MM.1S (cell line): ENCODE data around the gene CYS1.
"Not testable (repeated sequence)": the region's sequence is repeated elsewhere in the genome, so short reads cannot be mapped to it uniquely, and the experiment has no call there.

Experiments
- DNase-seq: peaks from one replicate; pipeline ENCODE4 v3.0.0-alpha.2; 2015
- H2AFZ ChIP-seq: fragments of 300-600 bp; sonication (generic); 2 replicates; pipeline ENCODE4 v1.6.0; 2016; ENCODE audit warnings: antibody characterized with exemption, low read length
- H3F3A ChIP-seq: fragments of 300-600 bp; sonication (generic); 2 replicates; pipeline ENCODE4 v1.6.1; 2016; ENCODE audit warnings: mild to moderate bottlenecking, antibody characterized with exemption, low read length, moderate library complexity, mixed read lengths; ENCODE audit not compliant: insufficient read depth
- H3K27ac ChIP-seq: fragments of 300-600 bp; sonication (generic); 2 replicates; pipeline ENCODE4 v1.5.1; 2016; ENCODE audit warnings: mild to moderate bottlenecking, low read length
- H3K27me3 ChIP-seq: fragments of 300-600 bp; sonication (generic); replicated peaks from 2 replicates; pipeline ENCODE4 v1.6.0; 2016; ENCODE audit warnings: low read length; ENCODE audit not compliant: insufficient read depth
- H3K36me3 ChIP-seq: fragments of 300-600 bp; sonication (generic); replicated peaks from 2 replicates; pipeline ENCODE4 v1.6.1; 2016; ENCODE audit warnings: mild to moderate bottlenecking, low read length, mixed read lengths; ENCODE audit not compliant: insufficient read depth
- H3K4me1 ChIP-seq: fragments of 300-600 bp; sonication (generic); 2 replicates; pipeline ENCODE4 v1.6.1; 2016; ENCODE audit warnings: low read length, mixed read lengths
- H3K4me2 ChIP-seq: fragments of 300-600 bp; sonication (generic); 2 replicates; pipeline ENCODE4 v1.6.0; 2016; ENCODE audit warnings: low read depth, low read length
- H3K4me3 ChIP-seq: fragments of 300-600 bp; sonication (generic); 2 replicates; pipeline ENCODE4 v1.5.1; 2016; ENCODE audit warnings: low read length, mixed read lengths
- H3K79me2 ChIP-seq: fragments of 300-600 bp; sonication (generic); 2 replicates; pipeline ENCODE4 v1.6.1; 2016; ENCODE audit warnings: mixed run types, low read length, mixed read lengths
- H3K9ac ChIP-seq: fragments of 300-600 bp; sonication (generic); 2 replicates; pipeline ENCODE4 v1.6.1; 2016; ENCODE audit warnings: low read length, mixed read lengths
- H3K9me2 ChIP-seq: fragments of 300-600 bp; sonication (generic); replicated peaks from 2 replicates; pipeline ENCODE4 v1.6.1; 2016; ENCODE audit warnings: mild to moderate bottlenecking, low read length, mixed read lengths; ENCODE audit not compliant: insufficient read depth
- H3K9me3 ChIP-seq: fragments of 300-600 bp; sonication (generic); replicated peaks from 2 replicates; pipeline ENCODE4 v1.6.1; 2016; ENCODE audit warnings: mild to moderate bottlenecking, low read length, mixed read lengths; ENCODE audit not compliant: insufficient read depth
- H4K20me1 ChIP-seq: fragments of 300-600 bp; sonication (generic); 2 replicates; pipeline ENCODE4 v1.6.1; 2016; ENCODE audit warnings: mild to moderate bottlenecking, low read length, moderate library complexity, mixed read lengths; ENCODE audit not compliant: insufficient read depth
- CTCF ChIP-seq: fragments of 300-600 bp; sonication (generic); IDR thresholded peaks from 2 replicates; pipeline ENCODE4 v1.5.1; 2016; ENCODE audit warnings: antibody characterized with exemption, low read length, mixed read lengths
- EZH2 ChIP-seq: fragments of 300-600 bp; sonication (generic); optimal IDR thresholded peaks from 2 replicates; pipeline ENCODE3; 2017; ENCODE audit warnings: low read depth, mild to moderate bottlenecking, antibody characterized with exemption, low read length, mixed read lengths
- EZH2phosphoT487 ChIP-seq: fragments of 300-600 bp; sonication (generic); IDR thresholded peaks from 2 replicates; pipeline ENCODE4 v1.6.1; 2018; ENCODE audit warnings: antibody characterized with exemption, low read length

CYS1 gene

GRCh38 chr2:10019174-10019573, 61.0 kb downstream of the CYS1 start:
- Histone ChIP-seq H3K4me2 (no peak overlapping the region), H3K27me3 (no peaks in the 10 kb centered on the region), H3K9ac (no peak overlapping the region), H3K4me1 (no peaks in the 10 kb centered on the region), H3F3A (no peaks in the 10 kb centered on the region), H3K4me3 (no peak overlapping the region), H4K20me1 (no peaks in the 10 kb centered on the region), H2AFZ (no peak overlapping the region), H3K9me3 (no peaks in the 10 kb centered on the region), H3K79me2 (no peaks in the 10 kb centered on the region), H3K27ac (no peak overlapping the region), H3K36me3 (no peaks in the 10 kb centered on the region), H3K9me2 (no peaks in the 10 kb centered on the region)
- no peak for DNase-seq
- no peak for TF ChIP-seq EZH2phosphoT487
- TF ChIP-seq EZH2, result no peak
- no peak for TF ChIP-seq CTCF

- Histone ChIP-seq H3K4me2 (no peak overlapping the region), H3F3A (no peaks in the 10 kb centered on the region), H3K27me3 (no peaks in the 10 kb centered on the region), H3K4me3 (no peak overlapping the region), H3K36me3 (no peaks in the 10 kb centered on the region), H3K9ac (no peak overlapping the region), H4K20me1 (no peaks in the 10 kb centered on the region), H3K79me2 (no peaks in the 10 kb centered on the region), H3K4me1 (no peaks in the 10 kb centered on the region), H2AFZ (no peak overlapping the region), H3K27ac (no peak overlapping the region), H3K9me2 (no peaks in the 10 kb centered on the region), H3K9me3 (no peaks in the 10 kb centered on the region)
- TF ChIP-seq EZH2, result no peak
- TF ChIP-seq EZH2phosphoT487, result no peak
- DNase-seq, result no peak
Measured at GRCh38 chr2:10017313-10017941, 62.8 kb downstream of the CYS1 start.

- Histone ChIP-seq H3F3A (no peaks in the 10 kb centered on the region), H4K20me1 (no peaks in the 10 kb centered on the region), H3K9ac (no peak overlapping the region), H3K4me2 (no peak overlapping the region), H3K36me3 (no peaks in the 10 kb centered on the region), H3K27me3 (no peaks in the 10 kb centered on the region), H2AFZ (no peak overlapping the region), H3K79me2 (no peaks in the 10 kb centered on the region), H3K4me3 (no peak overlapping the region), H3K4me1 (no peaks in the 10 kb centered on the region), H3K9me3 (no peaks in the 10 kb centered on the region), H3K9me2 (no peaks in the 10 kb centered on the region), H3K27ac (no peak overlapping the region)
- DNase-seq, result no peak
- TF ChIP-seq CTCF (no peak), EZH2phosphoT487 (no peak), EZH2 (no peak)
Measured at GRCh38 chr2:10016802-10017258, 63.4 kb downstream of the CYS1 start.

DNA sequence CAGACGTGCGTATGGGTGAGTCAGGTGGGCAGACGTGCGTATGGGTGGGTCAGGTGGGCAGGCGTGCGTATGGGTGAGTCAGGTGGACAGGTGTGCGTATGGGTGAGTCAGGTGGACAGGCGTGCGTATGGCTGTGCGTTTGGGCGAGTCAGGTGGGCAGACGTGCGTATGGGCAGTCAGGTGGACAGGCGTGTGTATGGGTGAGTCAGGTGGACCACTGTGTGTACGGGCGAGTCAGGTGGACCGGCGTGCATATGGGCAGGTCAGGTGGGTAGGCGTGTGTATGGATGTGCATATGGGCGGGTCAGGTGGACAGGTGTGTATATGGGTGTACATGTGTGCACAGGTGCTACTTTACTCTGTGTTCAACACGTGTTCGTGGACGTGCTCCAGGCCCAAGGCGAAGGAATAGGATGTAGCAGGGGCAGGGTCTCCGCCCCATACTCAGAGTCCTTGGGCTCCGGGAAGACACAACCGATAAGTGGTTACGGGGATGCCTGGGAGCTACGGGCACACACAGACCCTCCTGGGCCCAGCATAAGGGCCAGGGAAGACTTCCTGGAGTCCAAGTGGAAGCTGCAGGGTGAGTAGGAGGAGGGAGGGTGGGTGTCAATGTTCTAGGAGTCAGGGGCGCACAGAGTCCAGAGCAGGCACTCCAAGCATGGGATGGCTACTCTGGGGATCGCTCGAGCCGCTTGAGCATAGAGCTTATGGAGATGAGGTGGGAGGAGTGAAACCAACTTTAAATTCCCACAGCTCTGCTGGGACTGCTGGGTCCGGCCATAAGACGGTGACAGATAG, 64.0 kb downstream of the CYS1 start:
- no peak overlapping the region for H3K4me3 ChIP-seq
- no peaks in the 10 kb centered on the region for H4K20me1 ChIP-seq
- H3K4me2 ChIP-seq, result no peak overlapping the region
- H3K9me3 ChIP-seq, result no peaks in the 10 kb centered on the region
- no peak overlapping the region for H3K9ac ChIP-seq
- no peaks in the 10 kb centered on the region for H3K27me3 ChIP-seq
- H3K4me1 ChIP-seq, result no peaks in the 10 kb centered on the region
- H3K36me3 ChIP-seq, result no peaks in the 10 kb centered on the region
- no peak for TF ChIP-seq EZH2phosphoT487
- TF ChIP-seq CTCF, result no peak
- TF ChIP-seq EZH2, result no peak
- DNase-seq, result no peak
- H3F3A ChIP-seq, result no peaks in the 10 kb centered on the region
- no peak overlapping the region for H2AFZ ChIP-seq
- no peaks in the 10 kb centered on the region for H3K79me2 ChIP-seq
- H3K27ac ChIP-seq, result no peak overlapping the region
- H3K9me2 ChIP-seq, result no peaks in the 10 kb centered on the region

GRCh38 chr2:10015376-10015989, 64.7 kb downstream of the CYS1 start:
- not testable (repeated sequence) for H3F3A ChIP-seq, H3K4me1 ChIP-seq, H3K4me2 ChIP-seq, H3K36me3 ChIP-seq, H2AFZ ChIP-seq, H4K20me1 ChIP-seq, H3K4me3 ChIP-seq, H3K9me3 ChIP-seq, H3K9me2 ChIP-seq, H3K27me3 ChIP-seq, H3K27ac ChIP-seq, H3K79me2 ChIP-seq, DNase-seq, H3K9ac ChIP-seq
